GM19043 (cell line): ENCODE results near the gene LRRTM3.

Experiments used
- ATAC-seq: cut with Tn5 transposase; IDR thresholded peaks from one replicate; pipeline ENCODE4 v1.9.1; 2021; ENCODE audit warnings: low read depth; ENCODE audit not compliant: unreplicated experiment

LRRTM3 gene

GRCh38 chr10:67011981-67012380 is 86.1 kb downstream of the LRRTM3 start:
- no peak for ATAC-seq

GRCh38 chr10:67015225-67015624 is 89.4 kb downstream of the LRRTM3 start:
- ATAC-seq = no peak

- no peak for ATAC-seq
Observed at GRCh38 chr10:67017218-67017617, 91.4 kb downstream of the LRRTM3 start.

- no peak for ATAC-seq
Observed at GRCh38 chr10:67022099-67022498, 96.3 kb downstream of the LRRTM3 start.

- ATAC-seq = no peak
Observed at GRCh38 chr10:67033878-67034277, 108.0 kb downstream of the LRRTM3 start.

- no peak for ATAC-seq
Observed at GRCh38 chr10:67036808-67037207, 111.0 kb downstream of the LRRTM3 start.

GRCh38 chr10:67043041-67043440 is 117.2 kb downstream of the LRRTM3 start:
- no peak for ATAC-seq

- no peak for ATAC-seq
Observed at GRCh38 chr10:67045404-67045803, 119.6 kb downstream of the LRRTM3 start.

- ATAC-seq = no peak
Observed at GRCh38 chr10:67046507-67046906, 120.7 kb downstream of the LRRTM3 start.

GRCh38 chr10:67049988-67050387 is 124.2 kb downstream of the LRRTM3 start:
- ATAC-seq = no peak

GRCh38 chr10:67050415-67050814 is 124.6 kb downstream of the LRRTM3 start:
- no peak for ATAC-seq

- ATAC-seq = no peak
Observed at GRCh38 chr10:67072654-67073053, 146.8 kb downstream of the LRRTM3 start.

- no peak for ATAC-seq
Observed at GRCh38 chr10:67075491-67075971, 149.7 kb downstream of the LRRTM3 start.

GRCh38 chr10:67076144-67076543 is 150.3 kb downstream of the LRRTM3 start:
- ATAC-seq = no peak

GRCh38 chr10:67077376-67077775 is 151.5 kb downstream of the LRRTM3 start:
- no peak for ATAC-seq

- ATAC-seq = no peak
Observed at GRCh38 chr10:67079126-67079525, 153.3 kb downstream of the LRRTM3 start.

- ATAC-seq = no peak
Observed at GRCh38 chr10:67086327-67087134, 160.7 kb downstream of the LRRTM3 start.

- no peak for ATAC-seq
Observed at GRCh38 chr10:67087135-67087425, 161.2 kb downstream of the LRRTM3 start.

GRCh38 chr10:67088036-67088435 is 162.2 kb downstream of the LRRTM3 start:
- no peak for ATAC-seq

- ATAC-seq = no peak
Observed at GRCh38 chr10:67095531-67095930, 169.7 kb downstream of the LRRTM3 start.

GRCh38 chr10:67098461-67098860 is 172.6 kb downstream of the LRRTM3 start:
- no peak for ATAC-seq

- ATAC-seq = no peak
Observed at GRCh38 chr10:67100951-67101350, 175.1 kb downstream of the LRRTM3 start.

GRCh38 chr10:67107670-67108069 is 181.8 kb downstream of the LRRTM3 start:
- no peak for ATAC-seq
